ENCODE data around the gene UIMC1.

GRCh38 chr5:176947847-176948246 lies 58.7 kb downstream of the UIMC1 start:
- no peak for TF ChIP-seq FOSL2 (IDR thresholded peaks at IDR 0.05; ENCODE audit: borderline replicate concordance, low read depth)
- TF ChIP-seq PBX3 (IDR thresholded peaks at IDR 0.05), result no peak
- no peak for TF ChIP-seq ELF1 (IDR thresholded peaks at IDR 0.05)
- TF ChIP-seq SIN3A (IDR thresholded peaks at IDR 0.05; ENCODE audit: borderline replicate concordance, low read depth, low read length), result no peak
- no peak for TF ChIP-seq YY1 (IDR thresholded peaks at IDR 0.05; ENCODE audit: low read depth)
- no peak for TF ChIP-seq CTCF (IDR thresholded peaks at IDR 0.05)
- no peak for TF ChIP-seq NFIC (IDR thresholded peaks at IDR 0.05; ENCODE audit: borderline replicate concordance)
- TF ChIP-seq USF1 (IDR thresholded peaks at IDR 0.05; ENCODE audit: borderline replicate concordance, low read depth), result no peak
- TF ChIP-seq MAX (IDR thresholded peaks at IDR 0.05; ENCODE audit: low read depth), result no peak
- TF ChIP-seq EZH2phosphoT487 (IDR thresholded peaks at IDR 0.05; ENCODE audit: borderline replicate concordance, low read depth), result no peak
- TF ChIP-seq POLR2AphosphoS5 (IDR thresholded peaks at IDR 0.05; ENCODE audit: low read depth, low read length), result no peak
- TF ChIP-seq FOXM1 (IDR thresholded peaks at IDR 0.05; ENCODE audit: low read depth), result no peak
- no peak for TF ChIP-seq RXRA (IDR thresholded peaks at IDR 0.05; ENCODE audit: borderline replicate concordance, low read depth)
